Measurements from ENCODE around the gene C10orf120. TPM values are rescaled to one million over a fixed set of nuclear protein-coding genes. Genes with fewer than 3 reads are reported as not detected.

The C10orf120 gene
- total RNA-seq, 1 donor from 2014 or later: not detected

- DNase-seq (ENCODE audit: low spot score): peak; percentile 58
Measured at GRCh38 chr10:122703483-122704448, 4.1 kb upstream of the C10orf120 start.

GRCh38 chr10:122702275-122702674 lies 2.6 kb upstream of the C10orf120 start:
- DNase-seq (ENCODE audit: low spot score): no peak

GRCh38 chr10:122701652-122702051 lies 2.0 kb upstream of the C10orf120 start:
- no peak for DNase-seq (ENCODE audit: low spot score)

- DNase-seq (ENCODE audit: low spot score): no peak
Measured at GRCh38 chr10:122696687-122697086, 3.0 kb downstream of the C10orf120 start.

- no peak for DNase-seq (ENCODE audit: low spot score)
Measured at GRCh38 chr10:122692744-122693143, 6.9 kb downstream of the C10orf120 start.

GRCh38 chr10:122689146-122689820 lies 10.4 kb downstream of the C10orf120 start:
- no peak for DNase-seq (ENCODE audit: low spot score)

GRCh38 chr10:122688293-122688989 lies 11.2 kb downstream of the C10orf120 start:
- DNase-seq (ENCODE audit: low spot score): no peak

- no peak for DNase-seq (ENCODE audit: low spot score)
Measured at GRCh38 chr10:122682522-122682921, 17.1 kb downstream of the C10orf120 start.

GRCh38 chr10:122678266-122678665 lies 21.4 kb downstream of the C10orf120 start:
- no peak for DNase-seq (ENCODE audit: low spot score)

GRCh38 chr10:122675278-122675677 lies 24.4 kb downstream of the C10orf120 start:
- DNase-seq (ENCODE audit: low spot score): no peak

- DNase-seq (ENCODE audit: low spot score): no peak
Measured at GRCh38 chr10:122674781-122675180, 24.9 kb downstream of the C10orf120 start.

GRCh38 chr10:122673731-122674130 lies 25.9 kb downstream of the C10orf120 start:
- no peak for DNase-seq (ENCODE audit: low spot score)

GRCh38 chr10:122673269-122673668 lies 26.4 kb downstream of the C10orf120 start:
- no peak for DNase-seq (ENCODE audit: low spot score)

GRCh38 chr10:122672655-122673054 lies 27.0 kb downstream of the C10orf120 start:
- no peak for DNase-seq (ENCODE audit: low spot score)

- DNase-seq (ENCODE audit: low spot score): no peak
Measured at GRCh38 chr10:122671355-122671754, 28.3 kb downstream of the C10orf120 start.

GRCh38 chr10:122669842-122670241 lies 29.8 kb downstream of the C10orf120 start:
- no peak for DNase-seq (ENCODE audit: low spot score)

GRCh38 chr10:122669045-122669444 lies 30.6 kb downstream of the C10orf120 start:
- DNase-seq (ENCODE audit: low spot score): no peak

- no peak for DNase-seq (ENCODE audit: low spot score)
Measured at GRCh38 chr10:122665946-122666345, 33.7 kb downstream of the C10orf120 start.

- DNase-seq (ENCODE audit: low spot score): no peak
Measured at GRCh38 chr10:122665329-122665860, 34.3 kb downstream of the C10orf120 start.

GRCh38 chr10:122664501-122664900 lies 35.1 kb downstream of the C10orf120 start:
- DNase-seq (ENCODE audit: low spot score): no peak

- DNase-seq (ENCODE audit: low spot score): no peak
Measured at GRCh38 chr10:122663516-122664130, 36.0 kb downstream of the C10orf120 start.
